GM21619 (cell line): Measurements from ENCODE around the gene SETBP1.

Experiments used
- ATAC-seq: cut with Tn5 transposase; IDR thresholded peaks from one replicate; pipeline ENCODE4 v1.9.1; 2021; ENCODE audit not compliant: unreplicated experiment

The SETBP1 gene

GRCh38 chr18:44704135-44704789 lies 23.6 kb downstream of the SETBP1 start:
- no peak for ATAC-seq

GRCh38 chr18:44705075-44705675 lies 24.5 kb downstream of the SETBP1 start:
- no peak for ATAC-seq

GRCh38 chr18:44708451-44709083 lies 27.9 kb downstream of the SETBP1 start:
- no peak for ATAC-seq

- ATAC-seq = peak; percentile 98
These were observed 28.8 kb downstream of the SETBP1 start for GRCh38 chr18:44709307-44710126.

- no peak for ATAC-seq
These were observed 30.2 kb downstream of the SETBP1 start for GRCh38 chr18:44710931-44711330.

- no peak for ATAC-seq
These were observed 31.3 kb downstream of the SETBP1 start for GRCh38 chr18:44712025-44712424.

- ATAC-seq = no peak
These were observed 32.7 kb downstream of the SETBP1 start for GRCh38 chr18:44713435-44713834.

- no peak for ATAC-seq
These were observed 33.7 kb downstream of the SETBP1 start for GRCh38 chr18:44714376-44714775.

- ATAC-seq = no peak
These were observed 34.6 kb downstream of the SETBP1 start for GRCh38 chr18:44715245-44715644.

GRCh38 chr18:44715842-44716241 lies 35.2 kb downstream of the SETBP1 start:
- no peak for ATAC-seq

GRCh38 chr18:44716697-44717163 lies 36.0 kb downstream of the SETBP1 start:
- ATAC-seq = no peak

GRCh38 chr18:44719519-44720060 lies 38.9 kb downstream of the SETBP1 start:
- no peak for ATAC-seq

- ATAC-seq = peak; percentile 37
These were observed 41.1 kb downstream of the SETBP1 start for GRCh38 chr18:44721748-44722147.

- no peak for ATAC-seq
These were observed 42.7 kb downstream of the SETBP1 start for GRCh38 chr18:44723411-44723810.

GRCh38 chr18:44724105-44724778 lies 43.6 kb downstream of the SETBP1 start:
- ATAC-seq = no peak

GRCh38 chr18:44725300-44726058 lies 44.8 kb downstream of the SETBP1 start:
- peak; percentile 63 for ATAC-seq

GRCh38 chr18:44726059-44726421 lies 45.4 kb downstream of the SETBP1 start:
- ATAC-seq = no peak

- ATAC-seq = no peak
These were observed 46.6 kb downstream of the SETBP1 start for GRCh38 chr18:44727291-44727690.

- peak; percentile 20 for ATAC-seq
These were observed 49.0 kb downstream of the SETBP1 start for GRCh38 chr18:44729631-44730101.
